CD4-positive, alpha-beta memory T cell (primary cell): ENCODE measurements around the gene RUNX2. TPM values are rescaled to one million over a fixed set of nuclear protein-coding genes. Genes with fewer than 3 reads are reported as not detected.
A peak's percentile ranks its signal among the peaks of the same experiment; 100 is the strongest.

Source experiments
- CTCF ChIA-PET: fragments of 350-600 bp; sonication (Branson Sonifier 250); formaldehyde crosslinking; loops from one replicate; lab custom pipeline; 2021; ENCODE audit warnings: inconsistent platforms; ENCODE audit not compliant: partially characterized antibody; lab: Charles Lee
- POLR2A ChIA-PET: fragments of 350-600 bp; sonication (Branson Sonifier 250); formaldehyde crosslinking; loops from one replicate; lab custom pipeline; 2021; ENCODE audit not compliant: partially characterized antibody; lab: Charles Lee
- DNase-seq, 5 donors: peaks; one replicate each; pipeline versions ENCODE4 v3.0.0 to v3.0.0-alpha.2; 2020 to 2022; ENCODE audit warnings: mixed read lengths in 1 of 5
- H3K27ac ChIP-seq: one replicate; pipeline ENCODE4 v1.7.0; 2013; ENCODE audit warnings: low read depth, low read length
- H3K27me3 ChIP-seq: 2 replicates; pipeline ENCODE4 v1.7.0; 2013; ENCODE audit warnings: mild to moderate bottlenecking, low read length, moderate library complexity; ENCODE audit not compliant: insufficient read depth
- H3K36me3 ChIP-seq: 2 replicates; pipeline ENCODE4 v1.7.0; 2013; ENCODE audit warnings: mild to moderate bottlenecking, low read length, moderate library complexity; ENCODE audit not compliant: insufficient read depth
- H3K4me1 ChIP-seq: 2 replicates; pipeline ENCODE4 v1.7.0; 2013; ENCODE audit warnings: mild to moderate bottlenecking, low read length, moderate library complexity; ENCODE audit not compliant: insufficient read depth
- H3K4me3 ChIP-seq, 2 donors: one replicate each; pipeline ENCODE4 v1.7.0; 2013; ENCODE audit warnings: low read length in 2 of 2, mild to moderate bottlenecking in 1 of 2
- H3K9me3 ChIP-seq, 2 donors: one replicate each; pipeline ENCODE4 v1.7.0; 2013; ENCODE audit warnings: low read length in 2 of 2, control low read depth in 1 of 2; ENCODE audit not compliant: control insufficient read depth in 1 of 2
- H3K27ac Mint-ChIP-seq, 7 donors: one replicate each; pipeline ENCODE4 v1.8.0; 2020 to 2021; ENCODE audit warnings: mixed read lengths in 7 of 7, mild to moderate bottlenecking in 6 of 7, inconsistent platforms in 3 of 7, moderate library complexity in 3 of 7
- H3K27me3 Mint-ChIP-seq, 2 donors: one replicate each; pipeline ENCODE4 v1.8.0; 2020 to 2021; ENCODE audit warnings: mixed read lengths in 2 of 2
- H3K36me3 Mint-ChIP-seq, 2 donors: one replicate each; pipeline ENCODE4 v1.8.0; 2020 to 2021; ENCODE audit warnings: mixed read lengths in 2 of 2, inconsistent platforms in 1 of 2, mild to moderate bottlenecking in 1 of 2
- H3K4me1 Mint-ChIP-seq, 4 donors: one replicate each; pipeline ENCODE4 v1.8.0; 2020 to 2021; ENCODE audit warnings: mixed read lengths in 4 of 4, mild to moderate bottlenecking in 1 of 4
- H3K4me3 Mint-ChIP-seq, 8 donors: one replicate each; pipeline ENCODE4 v1.8.0; 2020 to 2021; ENCODE audit warnings: mixed read lengths in 8 of 8, mild to moderate bottlenecking in 7 of 8, moderate library complexity in 6 of 8, inconsistent platforms in 3 of 8
- H3K9me3 Mint-ChIP-seq, 8 donors: one replicate each; pipeline ENCODE4 v1.8.0; 2020 to 2021; ENCODE audit warnings: mixed read lengths in 8 of 8, mild to moderate bottlenecking in 5 of 8, inconsistent platforms in 3 of 8, moderate library complexity in 1 of 8
- intact Hi-C: fragments of 100-400 bp; cut with micrococcal nuclease; formaldehyde crosslinking; loops from one replicate; pipeline ENCODE4 v1.15.1; 2023
- polyA plus RNA-seq, 2 donors: library from polyadenylated mRNA; unstranded; fragments of 300-500 nt; fragmentation: Illumina TruSeq; gene quantifications; one replicate each; pipeline ENCODE4 v1.2.3, GENCODE V29; 2021
- total RNA-seq, 2 experiments: library from RNA; stranded (reverse); gene quantifications; one replicate each; pipeline ENCODE4 v1.2.3, GENCODE V29; 2021

RUNX2 gene
- total and polyA plus RNA-seq, 4 experiments from 2014 or later = 4.5 to 26.6 (median 23.3) TPM

DNA sequence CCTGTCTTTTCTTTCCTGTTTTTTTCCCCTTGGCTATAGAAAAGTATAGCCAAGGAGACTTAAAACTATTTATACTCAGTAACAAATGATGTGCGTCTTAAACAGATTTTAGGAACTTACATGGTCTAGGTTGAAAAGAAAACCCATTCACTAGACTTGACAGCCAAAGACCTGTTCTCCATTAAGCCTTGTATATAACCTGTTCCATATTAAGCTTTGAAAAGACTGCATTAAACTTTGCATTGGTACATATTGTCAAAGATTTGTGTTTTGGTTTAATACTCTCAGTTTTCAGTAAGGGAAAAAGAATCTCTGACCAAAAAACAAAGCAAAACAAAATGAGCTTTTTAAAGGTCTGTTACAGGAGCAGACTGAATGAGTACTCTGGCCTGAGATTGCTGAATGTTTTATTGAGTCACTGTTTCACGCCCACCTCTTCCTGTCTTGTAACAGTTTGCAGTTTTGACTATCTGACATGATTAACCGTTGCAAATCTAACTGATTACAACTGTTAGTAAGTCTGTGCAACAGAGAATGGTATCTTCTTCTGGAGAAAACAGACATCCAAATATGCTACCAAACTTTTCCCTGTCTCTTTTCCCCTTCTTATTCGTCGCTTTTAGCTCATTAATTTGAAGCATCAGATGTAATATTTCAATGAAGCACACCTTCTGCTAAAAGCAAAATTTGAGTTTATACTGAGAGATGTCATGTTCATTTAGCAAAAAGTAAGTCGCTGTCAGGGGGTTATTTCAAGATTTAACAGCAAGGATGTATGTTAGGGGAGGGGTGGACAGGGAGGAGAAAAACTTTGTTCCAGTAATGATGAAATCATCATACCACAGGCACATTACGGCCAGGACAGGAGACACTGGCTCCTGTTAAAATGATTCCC lies 108.7 kb downstream of the RUNX2 start:
- intact Hi-C loops = loop anchor here (1.0 to 2.0 kb wide), 2 partner anchors 8 to 14 kb away; no protein-coding TSS in a partner anchor
- Mint-ChIP-seq H3K36me3 (peaks cover 43 to 44% of the 10 kb centered on the region in 2 donors), H3K4me3 (peak overlapping the region; percentile 12 to 85 (median 63)), H3K9me3 (no peaks in the 10 kb centered on the region), H3K4me1 (peaks cover 62 to 92% (median 68%) of the 10 kb centered on the region in 4 donors), H3K27me3 (no peaks in the 10 kb centered on the region), H3K27ac (peak overlapping the region; percentile 6 to 89 (median 65))
- peaks cover 97% of the 10 kb centered on the region for H3K4me1 ChIP-seq
- ChIA-PET CTCF (interaction anchor here (0.9 to 1.0 kb wide), 3 partner anchors 11 to 18 kb away, joined by 3 read pairs; no protein-coding TSS in a partner anchor), POLR2A (interaction anchor here (0.5 to 1.9 kb wide), 6 partner anchors 11 to 58 kb away, joined by 3 to 6 read pairs (median 4); no protein-coding TSS in a partner anchor)
- no peaks in the 10 kb centered on the region for H3K36me3 ChIP-seq
- H3K27ac ChIP-seq = peak overlapping the region; percentile 11
- DNase-seq = peak in 4 of 5 donors; percentile 18 to 51 (median 30)
- H3K4me3 ChIP-seq = no peak overlapping the region
- H3K9me3 ChIP-seq = no peaks in the 10 kb centered on the region
- H3K27me3 ChIP-seq = no peaks in the 10 kb centered on the region

GRCh38 chr6:45437439-45437815 lies 109.3 kb downstream of the RUNX2 start:
- intact Hi-C loops = loop anchor here (2.0 kb wide), 1 partner anchor 15 kb away; no protein-coding TSS in a partner anchor
- Histone ChIP-seq H3K4me3 (no peak overlapping the region), H3K4me1 (peaks cover 97% of the 10 kb centered on the region), H3K36me3 (no peaks in the 10 kb centered on the region), H3K27ac (peak overlapping the region; percentile 11), H3K9me3 (no peaks in the 10 kb centered on the region), H3K27me3 (no peaks in the 10 kb centered on the region)
- Mint-ChIP-seq H3K27me3 (no peaks in the 10 kb centered on the region), H3K4me3 (peak overlapping the region in 6 of 8 donors; percentile 27 to 85 (median 50)), H3K4me1 (peaks cover 64 to 93% (median 70%) of the 10 kb centered on the region in 4 donors), H3K36me3 (peaks cover 46% of the 10 kb centered on the region in 2 donors), H3K9me3 (no peaks in the 10 kb centered on the region), H3K27ac (peak overlapping the region in 6 of 7 donors; percentile 19 to 83 (median 65))
- POLR2A ChIA-PET = interaction anchor here (0.6 to 1.9 kb wide), 4 partner anchors 11 to 33 kb away, joined by 3 to 6 read pairs (median 4); no protein-coding TSS in a partner anchor
- DNase-seq = no peak
- CTCF ChIA-PET = interaction anchor here (0.9 to 1.1 kb wide), 4 partner anchors 12 to 18 kb away, joined by 3 read pairs; no protein-coding TSS in a partner anchor

DNA sequence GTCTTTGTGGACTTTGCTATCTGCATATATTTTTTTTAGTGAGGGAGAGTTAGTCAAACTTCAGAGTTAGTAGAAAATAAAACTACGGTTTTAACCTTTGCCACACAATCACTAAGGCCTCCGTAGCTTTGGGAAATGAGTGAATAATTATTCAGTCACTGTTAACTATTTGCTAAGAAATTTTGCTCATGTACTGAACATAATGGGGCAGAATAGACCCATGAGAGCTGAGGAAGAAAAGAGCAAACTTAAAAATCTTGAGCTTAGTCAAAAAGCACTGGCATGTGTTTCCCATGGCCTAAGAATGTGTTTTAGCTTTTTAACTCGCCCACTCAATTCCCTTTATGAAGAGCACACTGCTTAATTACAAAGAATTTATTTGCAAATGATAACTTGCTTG lies 110.0 kb downstream of the RUNX2 start:
- peak overlapping the region in 6 of 8 donors; percentile 32 to 85 (median 54) for H3K4me3 Mint-ChIP-seq
- H3K27me3 ChIP-seq = no peaks in the 10 kb centered on the region
- H3K36me3 Mint-ChIP-seq = peaks cover 50 to 51% of the 10 kb centered on the region in 2 donors
- no peaks in the 10 kb centered on the region for H3K9me3 Mint-ChIP-seq
- ChIA-PET POLR2A (interaction anchor here (1.0 to 1.9 kb wide), 2 partner anchors 10 to 17 kb away, joined by 3 to 6 read pairs; no protein-coding TSS in a partner anchor), CTCF (interaction anchor here (1.1 kb wide), 1 partner anchor 18 kb away, joined by 3 read pairs; no protein-coding TSS in a partner anchor)
- peak overlapping the region; percentile 11 for H3K27ac ChIP-seq
- peaks cover 61 to 94% (median 72%) of the 10 kb centered on the region in 4 donors for H3K4me1 Mint-ChIP-seq
- no peak overlapping the region for H3K4me3 ChIP-seq
- H3K36me3 ChIP-seq = no peaks in the 10 kb centered on the region
- H3K4me1 ChIP-seq = peaks cover 94% of the 10 kb centered on the region
- intact Hi-C loops = no loop called here
- peak overlapping the region in 5 of 7 donors; percentile 35 to 83 (median 71) for H3K27ac Mint-ChIP-seq
- H3K9me3 ChIP-seq = no peaks in the 10 kb centered on the region
- no peak for DNase-seq
- no peaks in the 10 kb centered on the region for H3K27me3 Mint-ChIP-seq

DNA sequence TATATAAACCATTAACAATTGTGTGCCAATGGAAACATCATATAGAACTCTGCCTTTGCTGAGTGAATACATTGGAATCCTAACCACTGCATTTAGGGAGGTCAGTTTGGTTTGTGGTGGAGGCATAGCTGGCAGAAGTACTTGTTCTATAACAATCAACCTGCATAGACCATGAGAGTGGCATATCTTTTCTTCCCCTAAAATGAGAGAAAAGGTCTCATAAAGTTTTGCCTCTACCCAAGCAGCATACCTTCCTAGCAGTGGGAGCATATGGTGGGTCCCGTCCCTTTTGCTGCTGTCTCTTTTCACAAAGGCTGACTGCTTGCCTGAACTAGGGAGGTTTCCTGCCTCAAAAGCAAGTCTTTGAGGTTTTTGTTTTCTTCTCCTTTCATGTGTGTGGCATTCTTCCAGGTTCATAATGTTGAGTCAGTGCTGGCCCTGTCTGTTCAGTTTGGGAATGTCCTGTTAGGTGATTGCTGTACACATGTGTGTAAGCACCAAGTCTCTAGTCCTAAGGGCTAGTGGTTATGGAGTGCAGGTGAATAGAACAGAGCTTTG lies 110.8 kb downstream of the RUNX2 start:
- H3K27me3 Mint-ChIP-seq = no peaks in the 10 kb centered on the region
- H3K4me1 Mint-ChIP-seq = peaks cover 59 to 94% (median 73%) of the 10 kb centered on the region in 4 donors
- peak overlapping the region in 7 of 8 donors; percentile 45 to 75 (median 64) for H3K4me3 Mint-ChIP-seq
- H3K36me3 Mint-ChIP-seq = peaks cover 56% of the 10 kb centered on the region in 2 donors
- Histone ChIP-seq H3K36me3 (no peaks in the 10 kb centered on the region), H3K4me1 (peaks cover 86% of the 10 kb centered on the region), H3K4me3 (no peak overlapping the region), H3K27me3 (no peaks in the 10 kb centered on the region), H3K27ac (no peak overlapping the region), H3K9me3 (no peaks in the 10 kb centered on the region)
- intact Hi-C loops = no loop called here
- peak in 4 of 5 donors; percentile 19 to 44 (median 33) for DNase-seq
- ChIA-PET POLR2A (interaction anchor here (1.8 kb wide), 1 partner anchor 14 kb away, joined by 8 read pairs; no protein-coding TSS in a partner anchor), CTCF (interaction anchor here (1.1 to 1.3 kb wide), 2 partner anchors 13 to 19 kb away, joined by 3 read pairs; no protein-coding TSS in a partner anchor)
- peak overlapping the region in 6 of 7 donors; percentile 55 to 91 (median 85) for H3K27ac Mint-ChIP-seq
- H3K9me3 Mint-ChIP-seq = no peaks in the 10 kb centered on the region

DNA sequence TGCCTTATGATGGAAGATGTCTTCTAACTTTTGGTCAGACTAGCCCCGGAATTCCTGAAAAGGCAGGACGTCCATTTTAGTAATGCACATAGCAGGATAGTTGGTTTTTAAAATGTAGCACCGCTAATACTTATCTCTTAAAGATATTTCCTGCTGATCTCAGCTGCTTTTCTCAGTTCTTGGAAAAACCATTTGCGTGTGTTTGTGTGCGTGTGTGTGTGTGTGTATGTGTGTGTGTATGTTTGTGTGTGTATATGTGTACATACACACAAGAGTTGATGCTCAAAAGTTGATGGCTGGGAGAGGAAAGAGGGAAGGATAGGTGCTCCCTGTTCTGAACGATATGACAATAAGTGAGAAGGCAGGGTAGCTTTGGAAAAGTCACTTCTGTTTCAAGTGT lies 111.3 kb downstream of the RUNX2 start:
- H3K27ac ChIP-seq = no peak overlapping the region

DNA sequence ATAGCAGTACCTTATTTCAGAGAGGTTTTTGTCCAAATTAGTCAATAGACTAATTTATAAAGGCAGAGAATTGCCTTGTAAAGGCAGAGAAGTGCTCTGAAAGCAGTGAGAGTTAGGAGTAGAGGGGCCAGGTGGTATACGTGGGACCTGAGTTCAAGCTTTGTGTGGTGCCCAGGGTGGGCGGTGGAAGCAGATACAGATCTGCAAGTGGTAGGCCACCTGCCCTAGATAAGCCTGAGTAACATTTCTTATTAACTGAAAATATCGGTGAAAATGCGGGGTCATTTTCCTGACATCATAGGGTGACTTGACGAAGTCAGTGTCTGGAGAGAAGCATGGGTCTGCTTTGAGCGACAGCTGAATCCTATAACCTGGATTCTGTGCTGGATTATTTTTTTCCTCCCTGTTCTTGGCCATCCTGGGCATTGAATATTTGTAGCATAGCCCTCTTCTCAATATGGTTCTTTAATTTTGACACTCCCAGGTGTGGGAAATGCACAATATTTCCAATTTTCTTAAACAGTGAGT lies 111.8 kb downstream of the RUNX2 start:
- no peaks in the 10 kb centered on the region for H3K27me3 Mint-ChIP-seq
- H3K4me1 Mint-ChIP-seq = peaks cover 55 to 93% (median 75%) of the 10 kb centered on the region in 4 donors
- Histone ChIP-seq H3K9me3 (no peaks in the 10 kb centered on the region), H3K4me3 (no peak overlapping the region), H3K27me3 (no peaks in the 10 kb centered on the region), H3K27ac (no peak overlapping the region), H3K4me1 (peaks cover 76% of the 10 kb centered on the region), H3K36me3 (no peaks in the 10 kb centered on the region)
- DNase-seq = no peak
- peaks cover 62% of the 10 kb centered on the region in 2 donors for H3K36me3 Mint-ChIP-seq
- peak overlapping the region in 6 of 7 donors; percentile 79 to 91 (median 85) for H3K27ac Mint-ChIP-seq
- intact Hi-C loops = no loop called here
- peak overlapping the region in 7 of 8 donors; percentile 0 to 75 (median 67) for H3K4me3 Mint-ChIP-seq
- CTCF ChIA-PET = interaction anchor here (1.3 to 1.6 kb wide), 2 partner anchors 12 to 274 kb away, joined by 3 read pairs; no protein-coding TSS in a partner anchor
- H3K9me3 Mint-ChIP-seq = no peaks in the 10 kb centered on the region
- POLR2A ChIA-PET = interaction anchor here (1.8 kb wide), 1 partner anchor 15 kb away, joined by 8 read pairs; no protein-coding TSS in a partner anchor

More for the DNA sequence above, 111.3 kb downstream of the RUNX2 start:
- H3K27me3 ChIP-seq = no peaks in the 10 kb centered on the region
- H3K4me3 Mint-ChIP-seq = peak overlapping the region in 7 of 8 donors; percentile 45 to 75 (median 67)
- CTCF ChIA-PET = interaction anchor here (1.3 to 1.6 kb wide), 2 partner anchors 12 to 275 kb away, joined by 3 read pairs; no protein-coding TSS in a partner anchor
- no peaks in the 10 kb centered on the region for H3K27me3 Mint-ChIP-seq
- peaks cover 60 to 61% of the 10 kb centered on the region in 2 donors for H3K36me3 Mint-ChIP-seq
- peaks cover 55 to 94% (median 72%) of the 10 kb centered on the region in 4 donors for H3K4me1 Mint-ChIP-seq
- H3K9me3 Mint-ChIP-seq = no peaks in the 10 kb centered on the region
- peak overlapping the region in 6 of 7 donors; percentile 79 to 91 (median 85) for H3K27ac Mint-ChIP-seq
- H3K4me3 ChIP-seq = no peak overlapping the region
- DNase-seq = no peak
- intact Hi-C loops = no loop called here
- H3K9me3 ChIP-seq = no peaks in the 10 kb centered on the region
- POLR2A ChIA-PET = interaction anchor here (1.8 kb wide), 1 partner anchor 14 kb away, joined by 8 read pairs; no protein-coding TSS in a partner anchor
- no peaks in the 10 kb centered on the region for H3K36me3 ChIP-seq
- H3K4me1 ChIP-seq = peaks cover 81% of the 10 kb centered on the region
